GM19455 (cell line): ENCODE measurements around the gene RARS2.

ENCODE experiments used
- ATAC-seq: cut with Tn5 transposase; IDR thresholded peaks from one replicate; pipeline ENCODE4 v1.9.1; 2021; ENCODE audit not compliant: unreplicated experiment

RARS2 gene

GRCh38 chr6:87573307-87574024, 16.3 kb downstream of the RARS2 start:
- no peak for ATAC-seq

- no peak for ATAC-seq
Observed at GRCh38 chr6:87572883-87573282, 16.9 kb downstream of the RARS2 start.

GRCh38 chr6:87572021-87572420, 17.8 kb downstream of the RARS2 start:
- ATAC-seq, result no peak

- no peak for ATAC-seq
Observed at GRCh38 chr6:87561017-87561416, 28.8 kb downstream of the RARS2 start.

- ATAC-seq, result no peak
Observed at GRCh38 chr6:87558446-87558845, 31.3 kb downstream of the RARS2 start.

GRCh38 chr6:87555506-87555905, 34.3 kb downstream of the RARS2 start:
- no peak for ATAC-seq

- ATAC-seq, result no peak
Observed at GRCh38 chr6:87553159-87553765, 36.5 kb downstream of the RARS2 start.

GRCh38 chr6:87551799-87552198, 38.0 kb downstream of the RARS2 start:
- ATAC-seq, result no peak

GRCh38 chr6:87544474-87544735, 45.4 kb downstream of the RARS2 start:
- no peak for ATAC-seq

GRCh38 chr6:87543696-87544473, 45.9 kb downstream of the RARS2 start:
- ATAC-seq, result no peak

GRCh38 chr6:87541744-87542143, 48.0 kb downstream of the RARS2 start:
- no peak for ATAC-seq

GRCh38 chr6:87541041-87541440, 48.7 kb downstream of the RARS2 start:
- no peak for ATAC-seq

GRCh38 chr6:87540539-87540938, 49.2 kb downstream of the RARS2 start:
- ATAC-seq, result no peak

- no peak for ATAC-seq
Observed at GRCh38 chr6:87539554-87539953, 50.2 kb downstream of the RARS2 start.

- no peak for ATAC-seq
Observed at GRCh38 chr6:87538510-87539260, 51.1 kb downstream of the RARS2 start.

GRCh38 chr6:87534377-87535047, 55.3 kb downstream of the RARS2 start:
- ATAC-seq, result no peak

GRCh38 chr6:87529221-87529620, 60.6 kb downstream of the RARS2 start:
- ATAC-seq, result no peak

GRCh38 chr6:87522686-87523085, 67.1 kb downstream of the RARS2 start:
- no peak for ATAC-seq

- ATAC-seq, result no peak
Observed at GRCh38 chr6:87518453-87518852, 71.3 kb downstream of the RARS2 start.

GRCh38 chr6:87514831-87515230, 75.0 kb downstream of the RARS2 start:
- ATAC-seq, result no peak

GRCh38 chr6:87504441-87504840, 85.3 kb downstream of the RARS2 start:
- no peak for ATAC-seq
